ENCODE measurements around the gene C1orf56.

C1orf56 gene

GRCh38 chr1:151048645-151049032, 1.1 kb downstream of the C1orf56 start:
- TF ChIP-seq GATA2 (IDR thresholded peaks at IDR 0.05; ENCODE audit: low read depth, low read length), result no peak
- TF ChIP-seq GATA3 (IDR thresholded peaks at IDR 0.05; ENCODE audit: low read depth, low read length), result no peak

DNA sequence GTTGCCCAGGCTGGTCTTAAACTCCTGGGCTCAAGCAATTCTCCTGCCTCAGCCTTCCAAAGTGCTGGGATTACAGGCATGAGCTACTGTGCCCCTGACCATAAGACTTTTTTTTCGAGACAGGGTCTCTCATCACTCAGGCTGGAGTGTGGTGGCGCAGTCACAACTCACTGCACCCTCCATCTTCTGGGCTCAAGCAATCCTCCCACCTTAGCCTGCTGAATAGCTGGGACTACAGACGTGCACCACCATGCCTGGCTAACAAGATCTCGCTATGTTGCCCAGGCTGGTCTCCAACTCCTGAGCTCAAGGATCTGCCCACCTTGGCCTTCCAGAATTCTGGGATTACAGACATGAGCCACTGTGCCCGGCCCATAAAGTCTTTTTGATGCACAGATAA, 1.9 kb downstream of the C1orf56 start:
- no peak for TF ChIP-seq GATA3 (IDR thresholded peaks at IDR 0.05; ENCODE audit: low read depth, low read length)
- TF ChIP-seq GATA2 (IDR thresholded peaks at IDR 0.05; ENCODE audit: low read depth, low read length), result no peak

DNA sequence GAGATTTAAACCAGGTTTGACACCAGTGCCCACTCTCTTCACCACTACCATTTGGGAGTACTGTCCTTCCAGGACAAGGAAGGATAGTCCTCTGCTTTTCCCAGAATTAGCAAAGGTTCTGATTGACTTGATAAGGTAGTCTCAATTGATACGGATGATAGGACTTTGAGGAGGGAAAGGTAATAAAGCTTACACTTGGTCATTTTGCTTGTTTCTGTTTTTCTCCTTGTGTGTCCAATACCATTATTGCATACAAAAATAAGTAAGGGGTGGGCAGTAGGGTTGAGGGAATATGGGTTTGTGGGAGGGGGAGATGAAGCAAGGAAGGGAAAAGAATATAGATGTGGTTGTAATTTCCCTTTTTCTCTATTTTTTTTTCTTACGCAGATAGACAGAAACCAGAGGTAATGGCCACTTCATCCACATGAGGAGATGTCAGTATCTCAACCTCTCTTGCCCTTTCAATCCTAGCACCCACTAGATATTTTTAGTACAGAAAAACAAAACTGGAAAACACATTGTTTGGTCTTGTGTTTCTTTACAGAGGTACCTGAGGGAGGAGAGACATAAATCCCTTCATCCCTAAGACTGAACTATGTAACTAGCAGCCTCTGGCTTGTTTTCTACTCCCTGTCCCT, 2.6 kb downstream of the C1orf56 start:
- TF ChIP-seq GATA2 (IDR thresholded peaks at IDR 0.05; ENCODE audit: low read depth, low read length) (no peak), GATA3 (IDR thresholded peaks at IDR 0.05; ENCODE audit: low read depth, low read length) (no peak)

DNA sequence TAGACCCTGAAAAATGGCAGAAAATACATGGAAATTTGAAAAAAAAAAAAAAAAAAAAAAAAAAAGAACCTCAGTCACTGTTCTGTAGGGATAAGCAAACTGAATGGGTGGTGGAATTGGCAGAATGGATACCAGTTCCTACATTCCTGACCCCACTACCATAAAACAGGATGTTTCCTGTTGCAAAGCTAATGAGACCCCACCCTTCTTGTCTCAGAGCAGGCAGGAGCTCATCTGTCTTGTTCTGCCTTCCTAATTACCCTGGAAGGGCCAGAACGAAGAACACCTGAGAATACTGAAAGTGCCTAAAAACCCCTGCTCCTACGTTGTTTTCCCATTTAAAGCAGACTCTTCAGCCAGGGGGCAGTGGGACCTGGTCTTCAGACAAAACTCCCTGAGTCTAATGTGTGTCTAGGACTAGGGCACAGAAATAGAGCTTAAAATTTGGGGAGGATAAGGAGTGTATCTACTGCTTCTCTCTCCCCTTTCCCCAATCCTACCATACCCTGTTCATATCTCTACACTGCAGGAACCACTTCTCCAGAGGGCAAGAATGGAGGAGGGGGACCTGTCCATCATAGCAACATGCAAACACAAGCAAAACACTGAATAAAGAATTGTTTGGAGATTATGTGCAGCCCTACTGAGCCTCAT, 3.9 kb downstream of the C1orf56 start:
- TF ChIP-seq GATA2 (IDR thresholded peaks at IDR 0.05; ENCODE audit: low read depth, low read length), result no peak
- no peak for TF ChIP-seq GATA3 (IDR thresholded peaks at IDR 0.05; ENCODE audit: low read depth, low read length)

GRCh38 chr1:151054971-151055547, 7.5 kb downstream of the C1orf56 start:
- TF ChIP-seq GATA2 (IDR thresholded peaks at IDR 0.05; ENCODE audit: low read depth, low read length), result no peak
- TF ChIP-seq GATA3 (IDR thresholded peaks at IDR 0.05; ENCODE audit: low read depth, low read length), result no peak

GRCh38 chr1:151055581-151055980, 8.0 kb downstream of the C1orf56 start:
- TF ChIP-seq GATA2 (IDR thresholded peaks at IDR 0.05; ENCODE audit: low read depth, low read length) (no peak), GATA3 (IDR thresholded peaks at IDR 0.05; ENCODE audit: low read depth, low read length) (no peak)

GRCh38 chr1:151056149-151056548, 8.6 kb downstream of the C1orf56 start:
- TF ChIP-seq GATA3 (IDR thresholded peaks at IDR 0.05; ENCODE audit: low read depth, low read length) (no peak), GATA2 (IDR thresholded peaks at IDR 0.05; ENCODE audit: low read depth, low read length) (no peak)

DNA sequence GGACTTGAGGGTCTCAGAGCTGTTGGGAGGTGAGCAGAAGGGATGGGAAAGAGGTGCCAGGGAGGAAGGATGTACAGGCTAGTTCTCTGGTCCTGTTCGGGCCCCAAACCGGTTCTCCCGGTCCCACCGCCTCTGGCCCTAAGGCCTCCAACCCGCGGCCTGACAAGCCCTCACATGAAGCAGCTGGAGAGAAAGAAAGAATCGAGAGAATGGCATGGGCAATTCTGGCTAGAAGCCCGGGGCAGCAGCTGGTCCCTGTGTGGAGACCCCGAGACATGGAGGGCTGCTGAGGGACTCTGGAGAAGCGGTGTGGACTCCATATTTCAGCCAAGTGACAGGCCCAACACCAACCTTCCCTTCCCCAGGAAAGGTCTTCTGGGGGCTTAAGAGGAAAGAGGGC, 11.1 kb downstream of the C1orf56 start:
- TF ChIP-seq GATA3 (IDR thresholded peaks at IDR 0.05; ENCODE audit: low read depth, low read length), result no peak

- TF ChIP-seq GATA2 (IDR thresholded peaks at IDR 0.05; ENCODE audit: low read depth, low read length), result no peak
- TF ChIP-seq GATA3 (IDR thresholded peaks at IDR 0.05; ENCODE audit: low read depth, low read length), result no peak
Observed at GRCh38 chr1:151059109-151060006, 11.8 kb downstream of the C1orf56 start, which contains the start of gene CDC42SE1. TSS of gene CDC42SE1 (minus strand) at chr1:151059622. CDS start at chr1:151055730, 3,892 bp downstream.

DNA sequence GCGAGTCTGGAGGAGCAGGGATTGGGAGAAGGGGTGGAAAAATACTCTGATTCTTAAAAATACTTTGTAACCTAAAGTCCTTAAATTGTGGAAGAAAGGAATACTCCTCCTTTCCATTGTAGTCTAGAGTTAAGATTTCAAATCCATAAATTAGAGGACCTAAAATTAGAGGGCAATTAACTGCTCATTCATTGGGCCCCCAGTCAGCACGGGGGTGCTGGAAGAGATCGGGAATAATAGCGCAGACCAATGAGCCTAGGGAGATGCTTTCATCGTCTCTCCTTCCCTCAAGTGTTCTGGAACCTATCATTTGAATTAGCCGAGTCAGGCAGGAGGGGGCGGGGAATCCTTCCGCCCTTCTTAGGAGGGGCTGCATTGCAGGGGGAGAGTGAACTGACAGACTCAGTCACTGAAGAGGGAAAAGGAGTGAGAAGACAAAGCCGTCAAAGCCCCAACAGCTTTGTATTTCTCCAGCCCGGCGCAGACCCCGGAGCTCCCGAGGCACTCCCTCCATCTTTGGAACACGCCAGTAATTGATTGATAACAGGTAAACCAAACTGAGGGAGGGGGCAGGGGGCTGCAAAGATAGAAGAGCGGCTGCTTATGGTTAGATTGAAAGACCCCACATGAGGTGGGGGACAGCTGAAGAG, 12.6 kb downstream of the C1orf56 start, which contains the start of gene MLLT11:
MLLT11 (plus strand) TSS at position 391 of the 650 bp plus-strand sequence. CDS start 6,828 bp downstream, outside the sequence.
- TF ChIP-seq GATA3 (IDR thresholded peaks at IDR 0.05; ENCODE audit: low read depth, low read length), result no peak
- 0 out of 2 replicates have a peak, but pooled peaks have one; percentile 15 for TF ChIP-seq GATA2 (IDR thresholded peaks at IDR 0.05; ENCODE audit: low read depth, low read length)

- no peak for TF ChIP-seq GATA3 (IDR thresholded peaks at IDR 0.05; ENCODE audit: low read depth, low read length)
- peak; percentile 36 for TF ChIP-seq GATA2 (IDR thresholded peaks at IDR 0.05; ENCODE audit: low read depth, low read length)
Observed at GRCh38 chr1:151060657-151061421, 13.3 kb downstream of the C1orf56 start.

DNA sequence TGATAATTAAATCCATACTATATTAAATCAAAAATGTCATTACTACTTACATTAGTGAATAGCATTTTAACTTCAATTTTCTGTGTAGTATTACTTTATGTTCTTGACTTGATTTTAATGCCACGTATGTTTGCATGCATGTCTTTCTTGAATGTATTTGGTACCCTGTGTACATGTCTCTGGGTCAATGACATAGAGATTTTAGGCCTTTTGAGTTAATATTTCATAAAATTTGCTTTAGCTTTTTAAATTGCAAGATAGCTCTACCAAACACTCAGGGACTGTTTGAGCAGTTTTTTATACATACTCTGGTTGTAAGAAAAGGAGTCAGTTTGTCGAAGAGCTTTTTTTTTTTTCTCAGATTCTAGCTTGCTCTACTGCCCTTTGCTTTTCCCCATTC, 14.2 kb downstream of the C1orf56 start:
- TF ChIP-seq GATA3 (IDR thresholded peaks at IDR 0.05; ENCODE audit: low read depth, low read length) (no peak), GATA2 (IDR thresholded peaks at IDR 0.05; ENCODE audit: low read depth, low read length) (no peak)
